HepG2 (cell line): ENCODE data around the gene COL18A1. TPM values are rescaled to one million over a fixed set of nuclear protein-coding genes. Genes with fewer than 3 reads are reported as not detected.

ENCODE experiments used
- ATAC-seq: fragments of 200-7000 bp; cut with Tn5 transposase; 3 replicates; pipeline ENCODE4 v1.9.1; 2020; ENCODE audit warnings: mild to moderate bottlenecking, moderate library complexity
- BruUV-seq: library from RNA; stranded (reverse); fragments of 400-500 nt; replicated peaks from 2 replicates; lab custom pipeline; 2021; lab: Mats Ljungman, UMichigan
- CTCF ChIA-PET: fragments of 300-600 bp; formaldehyde crosslinking; extraction: SDS; loops from one replicate; lab custom pipeline; 2021; ENCODE audit warnings: low total read pairs, inconsistent platforms, low intra/inter-chr PET ratio; lab: Yijun Ruan, JAX
- POLR2A ChIA-PET: fragments of 350-600 bp; sonication (Branson Sonifier 250); formaldehyde crosslinking; loops from one replicate; lab custom pipeline; 2020; ENCODE audit warnings: antibody characterized with exemption, inconsistent platforms; lab: Yijun Ruan, JAX
- DNase-seq: peaks from one replicate; pipeline ENCODE4 v3.0.0-alpha.2; 2015; ENCODE audit warnings: low spot score
- FAIRE-seq: peaks from 3 replicates; lab custom pipeline; 2011; peaks lifted over from hg19 to GRCh38; lab: Jason Lieb, UNC
- H2AFZ ChIP-seq: one replicate; pipeline ENCODE4 v1.6.1; 2011; ENCODE audit warnings: low read length, inconsistent platforms
- H3K27ac ChIP-seq: fragments of 300-600 bp; 3 replicates; pipeline ENCODE4 v1.8.0; 2011; ENCODE audit warnings: mixed run types, mild to moderate bottlenecking, mixed read lengths, low read length, inconsistent platforms; ENCODE audit not compliant: insufficient read depth; ENCODE audit errors: extremely low read length
- H3K27me3 ChIP-seq, 2 experiments: fragments of 200-600 bp in 1 of 2; 2 replicates in 1 of 2; 3 replicates in 1 of 2; pipeline versions ENCODE4 v1.6.0 to v1.8.0; 2011; ENCODE audit warnings: low read length in 2 of 2, mild to moderate bottlenecking in 2 of 2, moderate library complexity in 2 of 2, inconsistent platforms in 1 of 2; ENCODE audit not compliant: insufficient read depth in 2 of 2, control insufficient read depth in 1 of 2
- H3K36me3 ChIP-seq, 2 experiments: fragments of 200-600 bp in 1 of 2; replicated peaks in 1 of 2; 2 replicates in 1 of 2; 3 replicates in 1 of 2; pipeline versions ENCODE4 v1.5.1 to v1.8.0; 2011; ENCODE audit warnings: low read length in 2 of 2, inconsistent platforms in 1 of 2; ENCODE audit not compliant: insufficient read depth in 2 of 2, control insufficient read depth in 1 of 2
- H3K4me1 ChIP-seq: 2 replicates; pipeline ENCODE4 v1.5.1; 2012; ENCODE audit warnings: low read length, inconsistent platforms; ENCODE audit not compliant: insufficient read depth
- H3K4me2 ChIP-seq: 2 replicates; pipeline ENCODE4 v1.6.0; 2011; ENCODE audit warnings: low read depth, low read length, inconsistent platforms
- H3K4me3 ChIP-seq, 3 experiments: fragments of 200-600 bp in 1 of 3; sonication (generic), shearing (Covaris generic) in 1 of 3; replicated peaks in 1 of 3; 2 replicates each; pipeline ENCODE4 v1.5.1; 2011 to 2016; ENCODE audit warnings: low read length in 3 of 3, inconsistent platforms in 2 of 3, low read depth in 2 of 3, mild to moderate bottlenecking in 2 of 3, control low read depth in 1 of 3, mixed read lengths in 1 of 3; ENCODE audit not compliant: insufficient read depth in 1 of 3
- H3K79me2 ChIP-seq: one replicate; pipeline ENCODE4 v1.6.1; 2011; ENCODE audit warnings: low read length, inconsistent platforms; ENCODE audit not compliant: insufficient read depth
- H3K9ac ChIP-seq: 2 replicates; pipeline ENCODE4 v1.6.0; 2011; ENCODE audit warnings: mild to moderate bottlenecking, low read depth, low read length, inconsistent platforms; ENCODE audit not compliant: insufficient read depth
- H3K9me3 ChIP-seq: 2 replicates; pipeline ENCODE4 v1.5.1; 2012; ENCODE audit warnings: mild to moderate bottlenecking, low read length
- H4K20me1 ChIP-seq: 2 replicates; pipeline ENCODE4 v1.6.0; 2011; ENCODE audit warnings: inconsistent platforms, mild to moderate bottlenecking, low read length, moderate library complexity; ENCODE audit not compliant: insufficient read depth
- ATAD3A ChIP-seq: sonication (generic); formaldehyde crosslinking; IDR thresholded peaks from 2 replicates; pipeline ENCODE4 v1.4.0; 2020; ENCODE audit warnings: missing genetic modification reagents
- BORCS8-MEF2B ChIP-seq: sonication (generic); formaldehyde crosslinking; IDR thresholded peaks from 2 replicates; pipeline ENCODE4 v1.8.0; 2022; ENCODE audit warnings: mild to moderate bottlenecking, missing genetic modification reagents
- GATAD1 ChIP-seq: IDR thresholded peaks from 2 replicates; pipeline ENCODE4 v1.6.1; 2016; ENCODE audit warnings: missing genetic modification reagents, missing compliant biosample characterization
- HCFC1 ChIP-seq: fragments of 150-350 bp; IDR thresholded peaks from 2 replicates; pipeline ENCODE4 v1.6.1; 2014; ENCODE audit warnings: low read depth, low read length
- HES4 ChIP-seq: sonication (generic); formaldehyde crosslinking; IDR thresholded peaks from 2 replicates; pipeline ENCODE4 v1.9.0; 2021; ENCODE audit warnings: mild to moderate bottlenecking, missing genetic modification reagents, borderline replicate concordance
- HNRNPL ChIP-seq: fragments of 200-400 bp; formaldehyde crosslinking; IDR thresholded peaks from 2 replicates; pipeline ENCODE4 v1.6.1; 2017; ENCODE audit warnings: mild to moderate bottlenecking, low read depth, low read length
- HNRNPUL1 ChIP-seq: fragments of 200-400 bp; formaldehyde crosslinking; IDR thresholded peaks from 2 replicates; pipeline ENCODE4 v1.6.1; 2017; ENCODE audit warnings: low read depth, mild to moderate bottlenecking, low read length, moderate library complexity
- MAZ ChIP-seq, 2 experiments: sonication (generic) in 1 of 2; formaldehyde crosslinking in 1 of 2; IDR thresholded peaks; 2 replicates each; pipeline versions ENCODE4 v1.5.0 to v1.6.1; 2012 to 2020; ENCODE audit warnings: low read depth in 2 of 2, mild to moderate bottlenecking in 2 of 2, borderline replicate concordance in 1 of 2, improper control_type of control experiment in 1 of 2, low read length in 1 of 2, missing genetic modification reagents in 1 of 2, moderate library complexity in 1 of 2
- PHF8 ChIP-seq: sonication (generic); formaldehyde crosslinking; IDR thresholded peaks from 2 replicates; pipeline ENCODE4 v1.5.0; 2020; ENCODE audit warnings: missing genetic modification reagents
- POLR2AphosphoS5 ChIP-seq: IDR thresholded peaks from 2 replicates; pipeline ENCODE4 v1.6.1; 2012; ENCODE audit warnings: low read depth, low read length
- RAD21 ChIP-seq: fragments of 450-650 bp; formaldehyde crosslinking; IDR thresholded peaks from 2 replicates; pipeline ENCODE4 v1.5.0; 2020; ENCODE audit warnings: mild to moderate bottlenecking
- RFX3 ChIP-seq: IDR thresholded peaks from 2 replicates; pipeline ENCODE4 v1.6.1; 2016; ENCODE audit warnings: missing biosample characterization, missing genetic modification reagents
- SMYD3 ChIP-seq: sonication (generic); formaldehyde crosslinking; IDR thresholded peaks from 2 replicates; pipeline ENCODE4 v1.8.1; 2023; ENCODE audit warnings: mild to moderate bottlenecking, missing genetic modification reagents
- SP1 ChIP-seq, 2 experiments: fragments of 450-650 bp in 1 of 2; sonication (generic) in 1 of 2; formaldehyde crosslinking in 1 of 2; IDR thresholded peaks; 2 replicates each; pipeline versions ENCODE4 v1.4.0 to v1.6.1; 2016 to 2020; ENCODE audit warnings: missing genetic modification reagents in 1 of 2
- SP4 ChIP-seq: sonication (generic); formaldehyde crosslinking; IDR thresholded peaks from 2 replicates; pipeline ENCODE4 v1.8.1; 2023; ENCODE audit warnings: mild to moderate bottlenecking, missing genetic modification reagents
- TFDP1 ChIP-seq: IDR thresholded peaks from 2 replicates; pipeline ENCODE4 v1.6.1; 2016; ENCODE audit warnings: missing compliant biosample characterization, missing genetic modification reagents, borderline replicate concordance
- YEATS4 ChIP-seq: sonication (generic); formaldehyde crosslinking; IDR thresholded peaks from 2 replicates; pipeline ENCODE4 v1.4.0; 2020; ENCODE audit warnings: missing genetic modification reagents, borderline replicate concordance
- YY1 ChIP-seq: IDR thresholded peaks from 2 replicates; pipeline ENCODE4 v1.6.1; 2011; ENCODE audit warnings: low read length, low read depth, moderate library complexity, mild to moderate bottlenecking; ENCODE audit not compliant: insufficient read depth, insufficient replicate concordance
- ZFP82 ChIP-seq: sonication (generic); formaldehyde crosslinking; IDR thresholded peaks from 2 replicates; pipeline ENCODE4 v1.5.1; 2020; ENCODE audit warnings: mild to moderate bottlenecking, missing genetic modification reagents, borderline replicate concordance
- ZFY ChIP-seq: sonication (generic); formaldehyde crosslinking; IDR thresholded peaks from 2 replicates; pipeline ENCODE4 v1.4.0; 2020; ENCODE audit warnings: missing genetic modification reagents
- ZNF34 ChIP-seq: sonication (generic); formaldehyde crosslinking; IDR thresholded peaks from 2 replicates; pipeline ENCODE4 v1.4.0; 2020; ENCODE audit warnings: mild to moderate bottlenecking, missing genetic modification reagents, borderline replicate concordance
- ZSCAN25 ChIP-seq: sonication (generic); formaldehyde crosslinking; IDR thresholded peaks from 2 replicates; pipeline ENCODE4 v1.8.0; 2022; ENCODE audit warnings: mild to moderate bottlenecking, missing genetic modification reagents
- WGBS: methylation state at CpG from one replicate; pipeline ENCODE4 v1.1.6; 2017; ENCODE audit warnings: low lambda C conversion rate; 5-methylcytosine and 5-hydroxymethylcytosine counted together
- in situ Hi-C: cut with HindIII; loops from 2 replicates; pipeline ENCODE4 v1.10.0; 2017; ENCODE audit warnings: low pct_unique_long_range_greater_than_20kb; ENCODE audit not compliant: extremely low pct_ligation_motif_present
- intact Hi-C: fragments of 100-400 bp; cut with micrococcal nuclease; formaldehyde crosslinking; loops from one replicate; pipeline ENCODE4 v1.10.0; 2022; ENCODE audit not compliant: unreplicated experiment
- polyA plus RNA-seq, 8 experiments: library from polyadenylated mRNA; depleted of rRNA in 3 of 8; stranded (reverse) in 7 of 8; unstranded in 1 of 8; fragments of >200 nt; fragmentation: Illumina TruSeq in 4 of 8; extraction: Trizol in 4 of 8; gene quantifications; 2 replicates each; pipeline versions ENCODE4 v1.2.1 to v1.2.3, GENCODE V29; 2011 to 2016; ENCODE audit warnings: low read depth in 4 of 8, missing spikeins in 1 of 8, mixed read lengths in 1 of 8; ENCODE audit not compliant: insufficient read depth in 1 of 8
- total RNA-seq, 5 experiments: library from RNA; depleted of rRNA; stranded (reverse); fragments of >200 nt; fragmentation: Illumina TruSeq; extraction: Trizol; gene quantifications; 2 replicates each; pipeline ENCODE4 v1.2.3, GENCODE V29; 2016; ENCODE audit warnings: low read depth in 1 of 5
- TF ChIP-seq, protein P1 (sequence below): IDR thresholded peaks from 2 replicates; pipeline ENCODE4 v1.6.1; 2012; ENCODE audit warnings: inconsistent platforms

Gene COL18A1
- total and polyA plus RNA-seq, 2 of the 13 experiments (the other 11 are each of a cell fraction or from before 2014, with no cell fraction given): 79.0 to 102 TPM

GRCh38 chr21:45541221-45542039, 136.5 kb downstream of the COL18A1 start (continued):
- TF ChIP-seq GATAD1 (CRISPR knock-in tag): peak; percentile 79
- TF ChIP-seq HES4 (CRISPR knock-in tag): no peak; the same call in 1 of the 2 replicates
- no peak for TF ChIP-seq RFX3 (CRISPR knock-in tag)
- 0 out of 2 replicates have a peak, but pooled peaks have one; percentile 29 for TF ChIP-seq MAZ (IDR thresholded peaks at IDR 0.05; ENCODE audit: borderline replicate concordance, low read depth, low read length)
- TF ChIP-seq MAZ (CRISPR knock-in tag; IDR thresholded peaks at IDR 0.05; ENCODE audit: low read depth): 0 out of 2 replicates have a peak, but pooled peaks have one; percentile 24
- no peak for TF ChIP-seq HNRNPUL1
- TF ChIP-seq ZNF34 (CRISPR knock-in tag): no peak
- peak; percentile 86 for TF ChIP-seq BORCS8-MEF2B (CRISPR knock-in tag)

DNA sequence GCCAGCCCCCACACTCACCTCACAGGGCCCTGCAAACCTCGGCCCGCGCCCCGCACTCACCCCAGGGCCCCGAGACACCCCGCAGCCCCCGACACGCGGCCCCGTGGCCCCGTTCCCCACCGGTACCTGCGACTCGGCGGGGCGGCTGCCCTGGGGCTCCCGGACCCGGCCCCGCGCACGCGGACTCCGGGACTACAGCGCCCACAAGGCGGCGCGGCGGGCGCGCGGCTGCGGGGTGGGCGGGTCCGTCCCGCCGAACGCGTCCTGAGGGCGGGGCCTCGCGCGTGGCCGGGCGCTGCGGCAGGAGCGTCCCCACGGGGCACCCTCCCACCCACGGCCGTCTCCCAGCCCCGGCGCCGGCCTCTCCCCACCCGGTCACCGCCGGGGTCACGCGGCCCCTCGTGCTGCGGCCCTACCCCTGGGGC, 137.3 kb downstream of the COL18A1 start, which contains the start of gene SLC19A1:
SLC19A1 (minus strand) TSS at position 199 of the 425 bp plus-strand sequence. CDS start 4,481 bp downstream, outside the sequence.
- Histone ChIP-seq H3K79me2 (peaks cover 39% of the 10 kb centered on the region), H3K4me1 (peaks cover 52% of the 10 kb centered on the region), H3K9ac (peak within 1 kb of the TSS; percentile 71), H3K36me3 (no peaks in the 10 kb centered on the region), H2AFZ (no peak within 1 kb of the TSS), H3K27me3 (peaks cover 3 to 26% of the 10 kb centered on the region in 2 experiments; a peak in 4 of 5 replicates), H3K9me3 (no peaks in the 10 kb centered on the region), H3K27ac (peak within 1 kb of the TSS; percentile 42), H3K4me2 (peak within 1 kb of the TSS; percentile 86), H3K4me3 (peak within 1 kb of the TSS; percentile 60 to 80 (median 77)), H4K20me1 (no peaks in the 10 kb centered on the region)
- in situ Hi-C loops (no loop called here), intact Hi-C loops (no loop called here)
- CTCF ChIA-PET: no interaction called here
- POLR2A ChIA-PET: no interaction called here
- WGBS: 3% methylated on average over 12 of the region's 59 CpGs
- FAIRE-seq: no peak
- peak; percentile 65 for ATAC-seq
- no peak for DNase-seq
- BruUV-seq: no TSS peak
- TF ChIP-seq POLR2AphosphoS5: peak; percentile 17; the same call in 1 of the 2 replicates
- peak; percentile 43 for TF ChIP-seq HCFC1
- TF ChIP-seq RAD21 (CRISPR knock-in tag): peak; percentile 33; the same call in 1 of the 2 replicates
- TF ChIP-seq YY1: peak; percentile 27
- peak; percentile 47; the same call in 1 of the 2 replicates for TF ChIP-seq TFDP1 (CRISPR knock-in tag)
- peak; percentile 25; the same call in 1 of the 2 replicates for TF ChIP-seq ZFP82 (CRISPR knock-in tag)
- TF ChIP-seq PHF8 (CRISPR knock-in tag): peak; percentile 16
- no peak for TF ChIP-seq SMYD3
- TF ChIP-seq ZFY (CRISPR knock-in tag): peak; percentile 51; the same call in 1 of the 2 replicates
- TF ChIP-seq, protein P1, sequence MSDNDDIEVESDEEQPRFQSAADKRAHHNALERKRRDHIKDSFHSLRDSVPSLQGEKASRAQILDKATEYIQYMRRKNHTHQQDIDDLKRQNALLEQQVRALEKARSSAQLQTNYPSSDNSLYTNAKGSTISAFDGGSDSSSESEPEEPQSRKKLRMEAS: peak; percentile 60; the same call in 1 of the 2 replicates
- TF ChIP-seq ZSCAN25 (CRISPR knock-in tag): peak; percentile 14; the same call in 1 of the 2 replicates
- no peak for TF ChIP-seq SP1 (IDR thresholded peaks at IDR 0.05)
- peak; percentile 23; the same call in 1 of the 2 replicates for TF ChIP-seq SP1 (CRISPR knock-in tag; IDR thresholded peaks at IDR 0.05)
- TF ChIP-seq YEATS4 (CRISPR knock-in tag): peak; percentile 8; the same call in 1 of the 2 replicates
- TF ChIP-seq SP4 (CRISPR knock-in tag): peak; percentile 38; the same call in 1 of the 2 replicates
- no peak for TF ChIP-seq ATAD3A (CRISPR knock-in tag)
- TF ChIP-seq HNRNPL: no peak
